ENCODE data around the gene FAM20C.

- TF ChIP-seq CTCF (IDR thresholded peaks at IDR 0.05), result no peak
- no peak for TF ChIP-seq ZFX (IDR thresholded peaks at IDR 0.05; ENCODE audit: borderline replicate concordance)
Observed at GRCh38 chr7:160958-161725, 31.2 kb upstream of the FAM20C start.

Measured in 22Rv1 (cell line).